H1 (cell line): ENCODE results near the gene S100A4. TPM values are rescaled to one million over a fixed set of nuclear protein-coding genes. Genes with fewer than 3 reads are reported as not detected.

ENCODE experiments used
- CTCF ChIA-PET: fragments of 300-600 bp; sonication (Branson Sonifier 250); formaldehyde crosslinking; loops from one replicate; lab custom pipeline; 2021; ENCODE audit not compliant: partially characterized antibody; lab: Charles Lee
- POLR2A ChIA-PET: fragments of 300-600 bp; sonication (Branson Sonifier 250); formaldehyde crosslinking; loops from one replicate; lab custom pipeline; 2021; ENCODE audit warnings: inconsistent platforms; ENCODE audit not compliant: partially characterized antibody; lab: Charles Lee
- DNase-seq, 2 experiments: peaks; one replicate each; pipeline versions ENCODE4 v3.0.0 to v3.0.0-alpha.2; 2010 to 2022; ENCODE audit warnings: low spot score in 2 of 2, low read depth in 1 of 2, mixed read lengths in 1 of 2
- FAIRE-seq: peaks from 2 replicates; lab custom pipeline; 2011; peaks lifted over from hg19 to GRCh38; lab: Jason Lieb, UNC
- H2AFZ ChIP-seq: 2 replicates; pipeline ENCODE4 v1.8.1; 2012; ENCODE audit warnings: low read length, inconsistent platforms
- H2AK5ac ChIP-seq: 2 replicates; pipeline ENCODE4 v1.6.1; 2013; ENCODE audit warnings: low read depth, low read length
- H2BK120ac ChIP-seq: replicated peaks from 2 replicates; pipeline ENCODE3; 2013; ENCODE audit warnings: low read depth, low read length, inconsistent platforms
- H2BK12ac ChIP-seq: 2 replicates; pipeline ENCODE4 v1.6.1; 2013; ENCODE audit warnings: low read depth, low read length
- H2BK15ac ChIP-seq: 2 replicates; pipeline ENCODE4 v1.6.1; 2013; ENCODE audit warnings: low read length
- H2BK20ac ChIP-seq: 2 replicates; pipeline ENCODE4 v1.6.1; 2013; ENCODE audit warnings: low read length
- H2BK5ac ChIP-seq: 2 replicates; pipeline ENCODE4 v1.6.1; 2013; ENCODE audit warnings: low read depth, low read length
- H3K14ac ChIP-seq: 2 replicates; pipeline ENCODE4 v1.6.1; 2013; ENCODE audit warnings: inconsistent platforms; ENCODE audit not compliant: insufficient read length
- H3K18ac ChIP-seq: 2 replicates; pipeline ENCODE4 v1.6.1; 2013; ENCODE audit warnings: low read length; ENCODE audit errors: extremely low read depth
- H3K23ac ChIP-seq: 2 replicates; pipeline ENCODE4 v1.6.1; 2013; ENCODE audit warnings: inconsistent platforms; ENCODE audit not compliant: insufficient read length
- H3K23me2 ChIP-seq: 2 replicates; pipeline ENCODE4 v1.6.1; 2013; ENCODE audit warnings: low read depth, low read length
- H3K27ac ChIP-seq: 2 replicates; pipeline ENCODE4 v1.6.1; 2011; ENCODE audit warnings: low read depth, low read length, inconsistent platforms
- H3K27me3 ChIP-seq, 4 experiments: replicated peaks in 1 of 4; 1 replicate in 1 of 4; 2 replicates in 3 of 4; pipeline versions ENCODE4 v1.6.1 to v1.8.1; 2011 to 2013; ENCODE audit warnings: low read length in 3 of 4, mild to moderate bottlenecking in 3 of 4, inconsistent platforms in 2 of 4, mixed read lengths in 2 of 4, moderate library complexity in 1 of 4; ENCODE audit not compliant: control insufficient read depth in 3 of 4, insufficient read depth in 3 of 4; ENCODE audit errors: extremely low read depth in 1 of 4
- H3K36me3 ChIP-seq, 4 experiments: 2 replicates each; pipeline versions ENCODE4 v1.6.1 to v1.8.1; 2011 to 2013; ENCODE audit warnings: mild to moderate bottlenecking in 4 of 4, low read length in 3 of 4, moderate library complexity in 2 of 4, control low read depth in 1 of 4, inconsistent platforms in 1 of 4; ENCODE audit not compliant: insufficient read depth in 4 of 4, control insufficient read depth in 2 of 4
- H3K4ac ChIP-seq: replicated peaks from 2 replicates; pipeline ENCODE3; 2013; ENCODE audit warnings: low read length, low read depth, mixed read lengths, inconsistent platforms; ENCODE audit not compliant: insufficient read length
- H3K4me1 ChIP-seq, 4 experiments: replicated peaks in 1 of 4; 1 replicate in 1 of 4; 2 replicates in 3 of 4; pipeline versions ENCODE4 v1.6.1 to v1.8.1; 2011 to 2013; ENCODE audit warnings: low read length in 3 of 4, inconsistent platforms in 2 of 4, mixed read lengths in 1 of 4; ENCODE audit not compliant: insufficient read depth in 4 of 4, control insufficient read depth in 3 of 4
- H3K4me2 ChIP-seq, 2 experiments: 2 replicates each; pipeline versions ENCODE4 v1.6.1 to v1.8.1; 2011 to 2013; ENCODE audit warnings: low read depth in 2 of 2, low read length in 2 of 2, control low read depth in 1 of 2, inconsistent platforms in 1 of 2, mild to moderate bottlenecking in 1 of 2; ENCODE audit not compliant: insufficient read depth in 1 of 2
- H3K4me3 ChIP-seq, 4 experiments: fragments of 200-600, 300-600 bp in 1 of 4; sonication (generic), shearing (Covaris generic), sonication (Bioruptor Twin) in 1 of 4; 2 replicates each; pipeline versions ENCODE4 v1.5.1 to v1.8.1; 2011 to 2016; ENCODE audit warnings: low read length in 4 of 4, low read depth in 3 of 4, control low read depth in 2 of 4, inconsistent platforms in 2 of 4, mild to moderate bottlenecking in 2 of 4, mixed read lengths in 1 of 4, moderate library complexity in 1 of 4; ENCODE audit not compliant: insufficient read depth in 2 of 4; ENCODE audit errors: extremely low read depth in 1 of 4
- H3K56ac ChIP-seq: replicated peaks from 2 replicates; pipeline ENCODE3; 2013; ENCODE audit warnings: low read depth, mild to moderate bottlenecking, mixed read lengths, low read length, inconsistent platforms; ENCODE audit not compliant: insufficient read length
- H3K79me1 ChIP-seq: 2 replicates; pipeline ENCODE4 v1.6.1; 2013; ENCODE audit warnings: low read depth, low read length, control low read depth
- H3K79me2 ChIP-seq, 2 experiments: 2 replicates each; pipeline versions ENCODE4 v1.6.1 to v1.8.1; 2012 to 2013; ENCODE audit warnings: low read length in 2 of 2, mild to moderate bottlenecking in 2 of 2, inconsistent platforms in 1 of 2; ENCODE audit not compliant: insufficient read depth in 2 of 2, control insufficient read depth in 1 of 2
- H3K9ac ChIP-seq, 4 experiments: replicated peaks in 1 of 4; 1 replicate in 1 of 4; 2 replicates in 3 of 4; pipeline versions ENCODE4 v1.6.1 to v1.8.1; 2011 to 2013; ENCODE audit warnings: low read depth in 3 of 4, low read length in 3 of 4, control low read depth in 2 of 4, mild to moderate bottlenecking in 2 of 4, moderate library complexity in 2 of 4, inconsistent platforms in 1 of 4; ENCODE audit errors: extremely low read depth in 1 of 4
- H3K9me3 ChIP-seq, 2 experiments: 2 replicates each; pipeline versions ENCODE4 v1.6.1 to v1.8.1; 2012 to 2013; ENCODE audit warnings: mild to moderate bottlenecking in 2 of 2, moderate library complexity in 2 of 2, control low read depth in 1 of 2, inconsistent platforms in 1 of 2, low read depth in 1 of 2, low read length in 1 of 2, mixed read lengths in 1 of 2; ENCODE audit not compliant: insufficient read depth in 2 of 2
- H4K20me1 ChIP-seq, 2 experiments: replicated peaks in 1 of 2; 2 replicates each; pipeline versions ENCODE3 to v1.8.1; 2011 to 2013; ENCODE audit warnings: inconsistent platforms in 2 of 2, low read length in 2 of 2, mild to moderate bottlenecking in 1 of 2; ENCODE audit not compliant: insufficient read depth in 2 of 2, control insufficient read depth in 1 of 2
- H4K5ac ChIP-seq: 2 replicates; pipeline ENCODE4 v1.6.1; 2013; ENCODE audit warnings: low read length, low read depth, mixed read lengths, inconsistent platforms; ENCODE audit not compliant: insufficient read length
- H4K8ac ChIP-seq: 2 replicates; pipeline ENCODE4 v1.8.0; 2013; ENCODE audit warnings: mild to moderate bottlenecking, moderate library complexity, low read length, inconsistent platforms; ENCODE audit not compliant: insufficient read depth; ENCODE audit errors: extremely low read depth
- H4K91ac ChIP-seq: replicated peaks from 2 replicates; pipeline ENCODE3; 2013; ENCODE audit warnings: low read length, mixed read lengths, inconsistent platforms; ENCODE audit not compliant: insufficient read length
- EGR1 ChIP-seq: IDR thresholded peaks from 2 replicates; pipeline ENCODE4 v1.6.1; 2011; ENCODE audit warnings: low read depth, low read length, borderline replicate concordance
- GTF2F1 ChIP-seq: IDR thresholded peaks from 2 replicates; pipeline ENCODE4 v1.6.1; 2012; ENCODE audit warnings: low read depth, low read length, improper control_type of control experiment, borderline replicate concordance
- whole genome bisulfite sequencing, 2 experiments: shearing (Covaris generic) in 1 of 2; methylation state at CpG; one replicate each; pipeline versions ENCODE4 v1.1.6 to v1.1.7; 2013 to 2015; ENCODE audit warnings: low lambda C conversion rate in 2 of 2, mixed read lengths in 2 of 2, inconsistent platforms in 1 of 2, low coverage in 1 of 2, missing lambda C conversion rate in 1 of 2; ENCODE audit not compliant: insufficient replicate concordance in 2 of 2, insufficient coverage in 1 of 2, insufficient read length in 1 of 2; ENCODE audit errors: extremely low coverage in 1 of 2, missing lambda C conversion rate in 1 of 2; 5-methylcytosine and 5-hydroxymethylcytosine counted together
- polyA plus RNA-seq, 7 experiments: library from polyadenylated mRNA; depleted of rRNA in 3 of 7; stranded (reverse) in 5 of 7; unstranded in 2 of 7; fragments of >200 nt in 5 of 7; fragments of 200-250 nt in 2 of 7; gene quantifications; 1 replicate in 5 of 7; 2 replicates in 1 of 7; 4 replicates in 1 of 7; pipeline versions ENCODE4 v1.2.1 to v1.2.3, GENCODE V29; 2011 to 2013; ENCODE audit warnings: missing spikeins in 2 of 7, mixed read lengths in 2 of 7
- total RNA-seq: library from RNA; stranded (reverse); fragmentation: NEBNext Ultra II Directional; extraction: Animal tissue kit (Norgen Biotek cat#: 25700); gene quantifications from 2 replicates; pipeline ENCODE4 v1.2.1, GENCODE V29; 2021
- TF ChIP-seq, protein P1 (sequence below), 3 experiments: IDR thresholded peaks; 1 replicate in 2 of 3; 2 replicates in 1 of 3; pipeline versions ENCODE4 v1.5.1 to v1.6.1; 2011; ENCODE audit warnings: low read length in 3 of 3, mild to moderate bottlenecking in 3 of 3, inconsistent platforms in 2 of 3, low read depth in 1 of 3, moderate library complexity in 1 of 3; ENCODE audit not compliant: insufficient read depth in 1 of 3; ENCODE audit errors: control extremely low read depth in 1 of 3

S100A4 gene
- total and polyA plus RNA-seq, 2 of the 8 experiments (the other 6 are each of a cell fraction or from before 2014, with no cell fraction given): 36.3 to 85.4 TPM

DNA sequence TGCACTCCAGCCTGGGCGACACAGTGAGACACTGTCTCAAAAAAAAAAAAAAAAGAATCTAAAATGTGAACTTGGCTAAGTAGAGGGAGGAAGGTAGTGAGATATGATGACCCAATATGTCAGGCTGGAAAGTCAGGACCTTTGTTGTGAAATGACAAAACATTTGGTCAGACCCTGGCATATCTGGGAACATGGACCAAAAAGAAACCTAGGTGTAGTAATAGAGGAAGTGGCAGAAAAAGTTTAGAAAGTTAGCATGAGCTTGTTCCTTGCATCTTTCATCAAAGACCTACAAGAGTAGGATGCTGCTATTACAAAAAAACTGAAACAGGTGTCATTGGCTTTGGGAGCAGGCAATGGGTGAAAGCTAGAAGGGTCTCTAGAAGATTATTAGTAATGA, 10.7 kb upstream of the S100A4 start:
- DNase-seq (no peak), FAIRE-seq (no peak)
- Histone ChIP-seq H3K4ac (no peak overlapping the region), H3K18ac (no peak overlapping the region), H3K79me1 (no peaks in the 10 kb centered on the region), H3K14ac (no peak overlapping the region), H3K23me2 (no peaks in the 10 kb centered on the region), H3K23ac (no peak overlapping the region), H3K4me2 (no peak overlapping the region), H3K4me3 (no peak overlapping the region), H2AFZ (no peak overlapping the region), H2AK5ac (no peak overlapping the region), H2BK20ac (no peak overlapping the region), H3K4me1 (no peaks in the 10 kb centered on the region; a peak in 1 of 7 replicates), H2BK15ac (no peak overlapping the region)
- ChIA-PET CTCF (interaction anchor here (1.6 to 4.4 kb wide), 5 partner anchors 12 to 71 kb away, joined by 5 to 20 read pairs (median 12); partner anchors contain the start of gene S100A13), POLR2A (interaction anchor here (1.5 kb wide), 1 partner anchor 10 kb away, joined by 6 read pairs; no protein-coding TSS in a partner anchor)
- TF ChIP-seq EGR1 (no peak), GTF2F1 (no peak)
- TF ChIP-seq, protein P1, sequence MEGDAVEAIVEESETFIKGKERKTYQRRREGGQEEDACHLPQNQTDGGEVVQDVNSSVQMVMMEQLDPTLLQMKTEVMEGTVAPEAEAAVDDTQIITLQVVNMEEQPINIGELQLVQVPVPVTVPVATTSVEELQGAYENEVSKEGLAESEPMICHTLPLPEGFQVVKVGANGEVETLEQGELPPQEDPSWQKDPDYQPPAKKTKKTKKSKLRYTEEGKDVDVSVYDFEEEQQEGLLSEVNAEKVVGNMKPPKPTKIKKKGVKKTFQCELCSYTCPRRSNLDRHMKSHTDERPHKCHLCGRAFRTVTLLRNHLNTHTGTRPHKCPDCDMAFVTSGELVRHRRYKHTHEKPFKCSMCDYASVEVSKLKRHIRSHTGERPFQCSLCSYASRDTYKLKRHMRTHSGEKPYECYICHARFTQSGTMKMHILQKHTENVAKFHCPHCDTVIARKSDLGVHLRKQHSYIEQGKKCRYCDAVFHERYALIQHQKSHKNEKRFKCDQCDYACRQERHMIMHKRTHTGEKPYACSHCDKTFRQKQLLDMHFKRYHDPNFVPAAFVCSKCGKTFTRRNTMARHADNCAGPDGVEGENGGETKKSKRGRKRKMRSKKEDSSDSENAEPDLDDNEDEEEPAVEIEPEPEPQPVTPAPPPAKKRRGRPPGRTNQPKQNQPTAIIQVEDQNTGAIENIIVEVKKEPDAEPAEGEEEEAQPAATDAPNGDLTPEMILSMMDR (IDR thresholded peaks at IDR 0.05; ENCODE audit: control extremely low read depth in 1 of 3, insufficient read depth in 1 of 3, low read depth in 1 of 3, low read length in 3 of 3): no peak
- TF ChIP-seq, all 59 proteins: peak for 0
- H3K9me3 ChIP-seq: no peaks in the 10 kb centered on the region
- 71% methylated on average over 1 of the region's 1 CpG; no CpG with 5 or more reads in 1 of the 2 experiments for WGBS, 2 experiments
- H3K27ac ChIP-seq: no peak overlapping the region
- no peak overlapping the region for H3K56ac ChIP-seq
- no peaks in the 10 kb centered on the region; a peak in 2 of 7 replicates for H3K27me3 ChIP-seq
- H3K9ac ChIP-seq: no peak overlapping the region
- H4K8ac ChIP-seq: no peak overlapping the region
- no peaks in the 10 kb centered on the region for H3K36me3 ChIP-seq
- no peak overlapping the region for H2BK5ac ChIP-seq
- H4K5ac ChIP-seq: no peak overlapping the region
- no peak overlapping the region for H2BK120ac ChIP-seq
- H2BK12ac ChIP-seq: no peak overlapping the region
- H4K91ac ChIP-seq: no peak overlapping the region
- no peaks in the 10 kb centered on the region for H3K79me2 ChIP-seq
- no peaks in the 10 kb centered on the region for H4K20me1 ChIP-seq
